CD14-positive monocyte (primary cell): ENCODE results near the gene CPT1C. TPM values are rescaled to one million over a fixed set of nuclear protein-coding genes. Genes with fewer than 3 reads are reported as not detected.

Experiments used
- DNase-seq, 3 donors: peaks; one replicate each; pipeline ENCODE4 v3.0.0-alpha.2; 2011 to 2022
- H2AFZ ChIP-seq: 2 replicates; pipeline ENCODE4 v1.6.0; 2012; ENCODE audit warnings: mild to moderate bottlenecking, low read depth, low read length, inconsistent platforms; ENCODE audit not compliant: insufficient read depth, poor library complexity, severe bottlenecking
- H3K27ac ChIP-seq, 2 donors: 1 replicate in 1 of 2; 2 replicates in 1 of 2; pipeline ENCODE4 v1.5.1; 2012 to 2013; ENCODE audit warnings: low read length in 2 of 2, control low read depth in 1 of 2, inconsistent platforms in 1 of 2, low read depth in 1 of 2, mild to moderate bottlenecking in 1 of 2
- H3K27me3 ChIP-seq, 2 donors: one replicate each; pipeline versions ENCODE4 v1.6.0 to v1.6.1; 2011 to 2013; ENCODE audit warnings: low read length in 2 of 2; ENCODE audit not compliant: control insufficient read depth in 2 of 2, insufficient read depth in 2 of 2
- H3K36me3 ChIP-seq, 2 donors: replicated peaks in 1 of 2; 1 replicate in 1 of 2; 2 replicates in 1 of 2; pipeline versions ENCODE4 v1.5.1 to v1.6.1; 2012 to 2013; ENCODE audit warnings: low read length in 2 of 2, control low read depth in 1 of 2, inconsistent platforms in 1 of 2, mild to moderate bottlenecking in 1 of 2; ENCODE audit not compliant: insufficient read depth in 2 of 2, control insufficient read depth in 1 of 2
- H3K4me1 ChIP-seq, 2 donors: 1 replicate in 1 of 2; 2 replicates in 1 of 2; pipeline versions ENCODE4 v1.5.1 to v1.6.1; 2012 to 2013; ENCODE audit warnings: low read length in 2 of 2, control low read depth in 1 of 2, inconsistent platforms in 1 of 2, mild to moderate bottlenecking in 1 of 2, moderate library complexity in 1 of 2; ENCODE audit not compliant: insufficient read depth in 2 of 2, control insufficient read depth in 1 of 2
- H3K4me2 ChIP-seq: replicated peaks from 2 replicates; pipeline ENCODE3; 2012; ENCODE audit warnings: low read length, moderate library complexity, mild to moderate bottlenecking; ENCODE audit not compliant: poor library complexity, severe bottlenecking; ENCODE audit errors: extremely low read depth
- H3K4me3 ChIP-seq, 3 experiments: fragments of 200-600 bp in 1 of 3; sonication (generic) in 1 of 3; replicated peaks in 1 of 3; 1 replicate in 2 of 3; 2 replicates in 1 of 3; pipeline ENCODE4 v1.5.1; 2011 to 2013; ENCODE audit warnings: low read length in 3 of 3, mild to moderate bottlenecking in 3 of 3, control low read depth in 2 of 3, low read depth in 2 of 3, inconsistent platforms in 1 of 3, moderate library complexity in 1 of 3
- H3K79me2 ChIP-seq: 2 replicates; pipeline ENCODE4 v1.6.0; 2012; ENCODE audit warnings: mild to moderate bottlenecking, control low read depth, inconsistent platforms, low read length, moderate library complexity; ENCODE audit not compliant: insufficient read depth
- H3K9ac ChIP-seq: 2 replicates; pipeline ENCODE4 v1.6.0; 2017; ENCODE audit warnings: low read length, mild to moderate bottlenecking; ENCODE audit not compliant: insufficient read depth, poor library complexity, severe bottlenecking
- H3K9me3 ChIP-seq, 2 donors: replicated peaks in 1 of 2; 1 replicate in 1 of 2; 2 replicates in 1 of 2; pipeline versions ENCODE4 v1.5.1 to v1.6.1; 2012 to 2013; ENCODE audit warnings: low read length in 2 of 2, control low read depth in 1 of 2; ENCODE audit not compliant: control insufficient read depth in 1 of 2, insufficient read depth in 1 of 2
- H4K20me1 ChIP-seq: 2 replicates; pipeline ENCODE4 v1.6.0; 2012; ENCODE audit warnings: mild to moderate bottlenecking, low read length, control low read depth, moderate library complexity; ENCODE audit not compliant: insufficient read depth
- H3K27ac Mint-ChIP-seq, 7 donors: one replicate each; pipeline ENCODE4 v1.8.0; 2020; ENCODE audit warnings: mild to moderate bottlenecking in 7 of 7, mixed read lengths in 7 of 7, moderate library complexity in 6 of 7, inconsistent platforms in 2 of 7
- H3K27me3 Mint-ChIP-seq, 3 donors: one replicate each; pipeline ENCODE4 v1.8.0; 2021 to 2022; ENCODE audit warnings: low read depth in 3 of 3, mild to moderate bottlenecking in 3 of 3, mixed read lengths in 3 of 3, moderate library complexity in 3 of 3, inconsistent platforms in 1 of 3
- H3K36me3 Mint-ChIP-seq, 2 donors: one replicate each; pipeline ENCODE4 v1.8.0; 2020; ENCODE audit warnings: mixed read lengths in 2 of 2, inconsistent platforms in 1 of 2, mild to moderate bottlenecking in 1 of 2
- H3K4me1 Mint-ChIP-seq: one replicate; pipeline ENCODE4 v1.8.0; 2020; ENCODE audit warnings: mild to moderate bottlenecking, mixed read lengths
- H3K4me3 Mint-ChIP-seq, 2 donors: one replicate each; pipeline ENCODE4 v1.8.0; 2020; ENCODE audit warnings: mild to moderate bottlenecking in 2 of 2, mixed read lengths in 2 of 2, moderate library complexity in 1 of 2
- H3K9me3 Mint-ChIP-seq, 7 donors: one replicate each; pipeline ENCODE4 v1.8.0; 2020 to 2022; ENCODE audit warnings: mixed read lengths in 7 of 7, mild to moderate bottlenecking in 6 of 7, moderate library complexity in 6 of 7, inconsistent platforms in 2 of 7
- WGBS: methylation state at CpG from one replicate; pipeline ENCODE4 v1.1.5; 2013; ENCODE audit warnings: missing lambda C conversion rate; ENCODE audit not compliant: insufficient coverage; 5-methylcytosine and 5-hydroxymethylcytosine counted together
- intact Hi-C, 2 donors: fragments of 100-400 bp; cut with micrococcal nuclease; formaldehyde crosslinking; loops; one replicate each; pipeline versions ENCODE4 v1.15.0 to v1.15.1; 2023
- polyA plus RNA-seq, 3 donors: library from polyadenylated mRNA; depleted of rRNA in 1 of 3; unstranded in 2 of 3; stranded (reverse) in 1 of 3; fragments of 300-500 nt in 2 of 3; fragments of >200 nt in 1 of 3; fragmentation: Illumina TruSeq in 2 of 3; gene quantifications; 1 replicate in 2 of 3; 2 replicates in 1 of 3; pipeline ENCODE4 v1.2.3, GENCODE V29; 2012 to 2021
- TF ChIP-seq, protein P1 (sequence below): fragments of 200-600 bp; IDR thresholded peaks from one replicate; pipeline ENCODE4 v1.8.0; 2022; ENCODE audit warnings: antibody characterized with exemption, mild to moderate bottlenecking

CPT1C gene
- polyA plus RNA-seq, 3 donors: not detected

DNA sequence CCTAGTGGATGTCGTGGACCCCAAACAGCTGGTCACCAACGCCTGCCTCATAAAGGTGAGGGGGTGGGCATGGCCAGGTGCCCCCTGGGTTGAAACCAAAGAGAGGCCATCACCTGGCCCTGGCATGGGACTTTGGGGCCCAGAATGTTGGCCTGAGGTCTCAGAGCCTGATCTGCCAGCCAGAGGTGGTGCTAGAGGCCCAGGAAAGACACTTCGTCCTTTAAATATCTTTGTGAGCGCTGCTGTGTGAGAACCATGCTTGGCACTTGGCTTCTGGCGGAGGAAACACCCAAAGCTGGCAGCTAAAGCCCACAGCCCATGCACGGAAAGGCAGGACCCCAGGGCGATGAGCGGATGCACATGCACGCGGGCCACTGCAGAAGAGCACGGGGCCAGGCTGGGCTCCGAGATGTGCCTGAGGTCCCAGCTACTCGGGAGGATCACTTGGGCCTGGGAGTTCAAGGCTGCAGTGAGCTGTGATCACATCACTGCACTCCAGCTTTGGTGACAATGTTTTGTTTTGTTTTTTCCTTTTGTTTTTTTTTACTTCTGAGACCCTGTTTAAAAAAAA, 5.8 kb upstream of the CPT1C start:
- Mint-ChIP-seq H3K36me3 (peaks cover 62 to 72% of the 10 kb centered on the region in 2 donors), H3K4me1 (peaks cover 19% of the 10 kb centered on the region), H3K9me3 (peaks cover 0 to 4% (median 0%) of the 10 kb centered on the region in 7 donors), H3K4me3 (no peak overlapping the region), H3K27me3 (peaks cover 18 to 19% (median 18%) of the 10 kb centered on the region in 3 donors), H3K27ac (peak overlapping the region in 2 of 7 donors; percentile 4 to 37)
- no peak overlapping the region for H3K4me3 ChIP-seq
- H2AFZ ChIP-seq: no peak overlapping the region
- DNase-seq: no peak
- WGBS: 97% methylated on average over 13 of the region's 13 CpGs
- no peak overlapping the region for H3K9ac ChIP-seq
- peaks cover 1 to 12% of the 10 kb centered on the region in 2 donors for H3K27me3 ChIP-seq
- H3K36me3 ChIP-seq: peaks cover 33 to 47% of the 10 kb centered on the region in 2 donors
- H3K4me2 ChIP-seq: no peak overlapping the region
- peaks cover 22 to 28% of the 10 kb centered on the region in 2 donors for H3K4me1 ChIP-seq
- intact Hi-C loops: no loop called here
- TF ChIP-seq, protein P1, sequence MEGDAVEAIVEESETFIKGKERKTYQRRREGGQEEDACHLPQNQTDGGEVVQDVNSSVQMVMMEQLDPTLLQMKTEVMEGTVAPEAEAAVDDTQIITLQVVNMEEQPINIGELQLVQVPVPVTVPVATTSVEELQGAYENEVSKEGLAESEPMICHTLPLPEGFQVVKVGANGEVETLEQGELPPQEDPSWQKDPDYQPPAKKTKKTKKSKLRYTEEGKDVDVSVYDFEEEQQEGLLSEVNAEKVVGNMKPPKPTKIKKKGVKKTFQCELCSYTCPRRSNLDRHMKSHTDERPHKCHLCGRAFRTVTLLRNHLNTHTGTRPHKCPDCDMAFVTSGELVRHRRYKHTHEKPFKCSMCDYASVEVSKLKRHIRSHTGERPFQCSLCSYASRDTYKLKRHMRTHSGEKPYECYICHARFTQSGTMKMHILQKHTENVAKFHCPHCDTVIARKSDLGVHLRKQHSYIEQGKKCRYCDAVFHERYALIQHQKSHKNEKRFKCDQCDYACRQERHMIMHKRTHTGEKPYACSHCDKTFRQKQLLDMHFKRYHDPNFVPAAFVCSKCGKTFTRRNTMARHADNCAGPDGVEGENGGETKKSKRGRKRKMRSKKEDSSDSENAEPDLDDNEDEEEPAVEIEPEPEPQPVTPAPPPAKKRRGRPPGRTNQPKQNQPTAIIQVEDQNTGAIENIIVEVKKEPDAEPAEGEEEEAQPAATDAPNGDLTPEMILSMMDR: no peak
- peaks cover 10% of the 10 kb centered on the region for H4K20me1 ChIP-seq
- H3K27ac ChIP-seq: no peak overlapping the region
- H3K9me3 ChIP-seq: peaks cover 0 to 4% of the 10 kb centered on the region in 2 donors
- H3K79me2 ChIP-seq: peaks cover 9% of the 10 kb centered on the region

DNA sequence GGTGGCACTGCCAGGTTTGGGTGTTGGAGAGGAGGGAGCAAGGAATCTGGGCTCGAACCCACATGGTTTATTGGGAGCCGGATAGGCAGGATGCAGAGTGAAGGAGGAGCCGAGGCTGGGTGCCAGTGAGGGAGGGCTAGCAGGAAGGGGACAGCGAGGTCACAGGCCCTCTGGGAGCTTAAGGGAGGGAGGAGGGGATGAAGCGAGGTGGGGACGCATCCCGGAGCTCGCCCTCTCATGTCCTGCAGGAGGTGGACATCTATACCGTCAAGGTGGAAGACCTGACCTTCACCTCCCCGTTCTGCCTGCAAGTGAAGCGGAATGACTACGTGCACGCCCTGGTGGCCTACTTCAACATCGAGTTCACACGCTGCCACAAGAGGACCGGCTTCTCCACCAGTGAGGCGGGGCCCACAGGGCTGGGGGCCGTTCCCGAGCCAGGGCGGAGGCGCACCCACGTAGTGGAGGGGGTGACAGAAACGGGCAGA, 5.0 kb upstream of the CPT1C start:
- Histone ChIP-seq H3K4me3 (no peak overlapping the region), H3K9me3 (peaks cover 0 to 7% of the 10 kb centered on the region in 2 donors), H3K79me2 (peaks cover 2% of the 10 kb centered on the region), H2AFZ (no peak overlapping the region), H3K4me1 (peaks cover 24 to 28% of the 10 kb centered on the region in 2 donors), H3K36me3 (peaks cover 33 to 47% of the 10 kb centered on the region in 2 donors), H3K27ac (no peak overlapping the region), H3K27me3 (peaks cover 9 to 20% of the 10 kb centered on the region in 2 donors), H4K20me1 (peaks cover 5% of the 10 kb centered on the region), H3K4me2 (no peak overlapping the region), H3K9ac (no peak overlapping the region)
- TF ChIP-seq, protein P1: no peak
- Mint-ChIP-seq H3K36me3 (peaks cover 68 to 78% of the 10 kb centered on the region in 2 donors), H3K27ac (peak overlapping the region in 2 of 7 donors; percentile 7 to 42), H3K27me3 (peaks cover 25 to 27% (median 26%) of the 10 kb centered on the region in 3 donors), H3K4me3 (no peak overlapping the region), H3K4me1 (peaks cover 27% of the 10 kb centered on the region), H3K9me3 (peaks cover 0 to 11% (median 7%) of the 10 kb centered on the region in 7 donors)
- intact Hi-C loops: no loop called here
- 95% methylated on average over 19 of the region's 23 CpGs for WGBS
- no peak for DNase-seq
